ENCODE data around the gene RECQL5. TPM values are rescaled to one million over a fixed set of nuclear protein-coding genes. Genes with fewer than 3 reads are reported as not detected.

The RECQL5 gene
- total RNA-seq, 4 donors from 2014 or later, result 41.9 to 91.8 (median 70.1) TPM

GRCh38 chr17:75592348-75593020, 74.5 kb downstream of the RECQL5 start:
- H3K4me3 ChIP-seq (replicated peaks in 1 of 3), result no peak overlapping the region
- no peak for DNase-seq
- H3K36me3 ChIP-seq, result no peaks in the 10 kb centered on the region
- no peaks in the 10 kb centered on the region for H3K9me3 ChIP-seq
- intact Hi-C loops (cut with DNase I), result loop anchor here (10.0 kb wide), 1 partner anchor 268 kb away; no protein-coding TSS in a partner anchor
- H3K4me1 ChIP-seq, result peaks cover 4 to 13% of the 10 kb centered on the region in 2 donors
- TF ChIP-seq CTCF (IDR thresholded peaks at IDR 0.05) (no peak), POLR2A (IDR thresholded peaks at IDR 0.05) (no peak)
- H3K27ac ChIP-seq, result no peak overlapping the region
- WGBS, 2 donors, result 93% methylated on average over 5 to 15 of the region's 17 CpGs
- no peaks in the 10 kb centered on the region for H3K27me3 ChIP-seq

GRCh38 chr17:75591722-75592302, 75.1 kb downstream of the RECQL5 start:
- 94 to 98% methylated on average over 3 to 7 of the region's 7 CpGs for WGBS, 2 donors
- H3K27ac ChIP-seq, result no peak overlapping the region
- H3K9me3 ChIP-seq, result no peaks in the 10 kb centered on the region
- H3K4me3 ChIP-seq (replicated peaks in 1 of 3), result no peak overlapping the region
- DNase-seq, result no peak
- H3K27me3 ChIP-seq, result no peaks in the 10 kb centered on the region
- TF ChIP-seq CTCF (IDR thresholded peaks at IDR 0.05), result no peak
- no peak for TF ChIP-seq POLR2A (IDR thresholded peaks at IDR 0.05)
- intact Hi-C loops (cut with DNase I), result loop anchor here (2.0 to 10.0 kb wide), 2 partner anchors 165 to 267 kb away; no protein-coding TSS in a partner anchor
- peaks cover 7 to 15% of the 10 kb centered on the region in 2 donors for H3K4me1 ChIP-seq
- H3K36me3 ChIP-seq, result no peaks in the 10 kb centered on the region

GRCh38 chr17:75590849-75591721, 75.9 kb downstream of the RECQL5 start:
- 84 to 89% methylated on average over 9 to 11 of the region's 12 CpGs for WGBS, 2 donors
- Histone ChIP-seq H3K27me3 (no peaks in the 10 kb centered on the region), H3K4me1 (peaks cover 7 to 15% of the 10 kb centered on the region in 2 donors), H3K27ac (no peak overlapping the region), H3K4me3 (replicated peaks in 1 of 3) (no peak overlapping the region), H3K36me3 (no peaks in the 10 kb centered on the region), H3K9me3 (no peaks in the 10 kb centered on the region)
- no peak for TF ChIP-seq POLR2A (IDR thresholded peaks at IDR 0.05)
- TF ChIP-seq CTCF (IDR thresholded peaks at IDR 0.05), result no peak
- DNase-seq, result no peak
- intact Hi-C loops (cut with DNase I), result loop anchor here (2.0 to 10.0 kb wide), 2 partner anchors 164 to 266 kb away; no protein-coding TSS in a partner anchor

- intact Hi-C loops (cut with DNase I), result loop anchor here (2.0 to 10.0 kb wide), 2 partner anchors 164 to 266 kb away; no protein-coding TSS in a partner anchor
- no peak for DNase-seq
- Histone ChIP-seq H3K4me1 (peaks cover 7 to 15% of the 10 kb centered on the region in 2 donors), H3K27me3 (no peaks in the 10 kb centered on the region), H3K36me3 (no peaks in the 10 kb centered on the region), H3K4me3 (replicated peaks in 1 of 3) (no peak overlapping the region), H3K9me3 (no peaks in the 10 kb centered on the region), H3K27ac (no peak overlapping the region)
- TF ChIP-seq CTCF (IDR thresholded peaks at IDR 0.05) (no peak), POLR2A (IDR thresholded peaks at IDR 0.05) (no peak)
- WGBS, 2 donors, result 87 to 94% methylated on average over 4 to 8 of the region's 8 CpGs
Measured at GRCh38 chr17:75590314-75590761, 76.6 kb downstream of the RECQL5 start.

All from thyroid gland (tissue), 4 donors.